Bronchial epithelial cell (primary cell): ENCODE measurements around the gene CEP104. TPM values are rescaled to one million over a fixed set of nuclear protein-coding genes. Genes with fewer than 3 reads are reported as not detected.
A peak's percentile ranks its signal among the peaks of the same experiment; 100 is the strongest.

Experiments used
- DNase-seq: peaks from one replicate; pipeline ENCODE4 v3.0.0-alpha.2; 2010; ENCODE audit warnings: low read depth
- FAIRE-seq: peaks from 2 replicates; lab custom pipeline; 2011; peaks lifted over from hg19 to GRCh38; lab: Jason Lieb, UNC
- H3K27me3 ChIP-seq: 2 replicates; pipeline ENCODE4 v1.5.1; 2011; ENCODE audit warnings: low read length; ENCODE audit not compliant: control insufficient read depth, insufficient read depth
- H3K36me3 ChIP-seq: 2 replicates; pipeline ENCODE4 v1.5.1; 2011; ENCODE audit warnings: low read length; ENCODE audit not compliant: control insufficient read depth, insufficient read depth
- H3K4me3 ChIP-seq: 2 replicates; pipeline ENCODE4 v1.5.1; 2011; ENCODE audit warnings: mild to moderate bottlenecking, low read depth, low read length, control low read depth
- total RNA-seq: library from RNA; depleted of rRNA; stranded (reverse); fragments of >200 nt; gene quantifications from 2 replicates; pipeline ENCODE4 v1.2.1, GENCODE V29; 2014
- TF ChIP-seq, protein P1 (sequence below): IDR thresholded peaks from 2 replicates; pipeline ENCODE4 v1.5.1; 2011; ENCODE audit warnings: mild to moderate bottlenecking, moderate library complexity, low read length, control low read depth, inconsistent platforms; ENCODE audit not compliant: insufficient read depth, severe bottlenecking

Gene CEP104
- total RNA-seq, 1 donor from 2014 or later: 15.3 TPM

GRCh38 chr1:3891329-3891865 lies 34.4 kb upstream of the CEP104 start:
- Histone ChIP-seq H3K4me3 (no peak overlapping the region), H3K27me3 (no peaks in the 10 kb centered on the region), H3K36me3 (peaks cover 18% of the 10 kb centered on the region)
- no peak for DNase-seq
- no peak for FAIRE-seq
- TF ChIP-seq, protein P1, sequence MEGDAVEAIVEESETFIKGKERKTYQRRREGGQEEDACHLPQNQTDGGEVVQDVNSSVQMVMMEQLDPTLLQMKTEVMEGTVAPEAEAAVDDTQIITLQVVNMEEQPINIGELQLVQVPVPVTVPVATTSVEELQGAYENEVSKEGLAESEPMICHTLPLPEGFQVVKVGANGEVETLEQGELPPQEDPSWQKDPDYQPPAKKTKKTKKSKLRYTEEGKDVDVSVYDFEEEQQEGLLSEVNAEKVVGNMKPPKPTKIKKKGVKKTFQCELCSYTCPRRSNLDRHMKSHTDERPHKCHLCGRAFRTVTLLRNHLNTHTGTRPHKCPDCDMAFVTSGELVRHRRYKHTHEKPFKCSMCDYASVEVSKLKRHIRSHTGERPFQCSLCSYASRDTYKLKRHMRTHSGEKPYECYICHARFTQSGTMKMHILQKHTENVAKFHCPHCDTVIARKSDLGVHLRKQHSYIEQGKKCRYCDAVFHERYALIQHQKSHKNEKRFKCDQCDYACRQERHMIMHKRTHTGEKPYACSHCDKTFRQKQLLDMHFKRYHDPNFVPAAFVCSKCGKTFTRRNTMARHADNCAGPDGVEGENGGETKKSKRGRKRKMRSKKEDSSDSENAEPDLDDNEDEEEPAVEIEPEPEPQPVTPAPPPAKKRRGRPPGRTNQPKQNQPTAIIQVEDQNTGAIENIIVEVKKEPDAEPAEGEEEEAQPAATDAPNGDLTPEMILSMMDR: no peak

DNA sequence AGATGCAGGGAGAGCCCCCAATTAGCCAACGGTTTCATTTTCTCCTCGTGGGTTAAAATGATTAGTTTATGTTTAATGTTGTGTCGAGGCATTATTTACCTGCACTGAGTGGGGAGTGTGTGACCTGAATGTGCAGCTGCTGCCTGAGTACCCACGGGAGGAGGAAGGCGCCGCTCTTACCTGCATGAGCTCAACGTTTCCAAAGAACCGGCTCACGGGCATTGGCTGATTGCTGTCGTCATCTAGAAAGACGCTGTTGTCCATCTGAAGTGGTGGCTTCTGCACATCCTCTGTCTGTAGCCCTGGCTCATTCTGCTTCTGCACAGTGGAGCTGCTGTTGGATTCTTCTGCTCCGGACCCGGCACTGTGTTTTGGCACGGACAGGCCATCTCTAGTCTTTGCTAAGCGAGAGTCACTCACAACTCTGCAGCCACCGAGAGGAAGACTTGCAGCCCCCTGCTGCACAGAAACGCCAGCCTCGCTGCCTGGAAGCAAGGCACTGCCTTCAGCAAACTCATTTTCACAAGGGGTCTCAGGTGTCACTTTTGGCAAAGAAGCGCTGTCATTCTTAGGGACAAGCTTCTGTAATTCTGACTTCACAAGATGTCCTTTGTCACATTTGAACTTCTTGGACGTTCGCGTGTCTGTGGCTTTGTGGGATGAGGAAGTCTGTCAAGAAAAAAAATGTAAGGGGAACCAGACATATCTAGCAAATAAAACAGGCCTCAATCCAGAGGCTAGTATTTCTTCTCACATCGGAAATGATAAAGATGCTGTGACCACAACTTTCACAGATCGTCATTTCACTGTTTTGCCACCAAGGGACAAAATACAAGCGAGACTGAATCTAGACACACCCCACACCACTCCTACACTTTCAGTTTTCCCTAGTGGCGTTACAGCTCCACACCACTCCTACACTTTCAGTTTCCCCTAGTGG lies 33.6 kb upstream of the CEP104 start:
- Histone ChIP-seq H3K27me3 (no peaks in the 10 kb centered on the region), H3K4me3 (no peak overlapping the region), H3K36me3 (peaks cover 18% of the 10 kb centered on the region)
- peak; percentile 19 for DNase-seq
- FAIRE-seq: no peak
- TF ChIP-seq, protein P1: peak; percentile 34

GRCh38 chr1:3889936-3890335 lies 32.9 kb upstream of the CEP104 start:
- H3K27me3 ChIP-seq: no peaks in the 10 kb centered on the region
- H3K4me3 ChIP-seq: no peak overlapping the region
- peaks cover 18% of the 10 kb centered on the region for H3K36me3 ChIP-seq
- TF ChIP-seq, protein P1: no peak
- DNase-seq: no peak
- FAIRE-seq: no peak

DNA sequence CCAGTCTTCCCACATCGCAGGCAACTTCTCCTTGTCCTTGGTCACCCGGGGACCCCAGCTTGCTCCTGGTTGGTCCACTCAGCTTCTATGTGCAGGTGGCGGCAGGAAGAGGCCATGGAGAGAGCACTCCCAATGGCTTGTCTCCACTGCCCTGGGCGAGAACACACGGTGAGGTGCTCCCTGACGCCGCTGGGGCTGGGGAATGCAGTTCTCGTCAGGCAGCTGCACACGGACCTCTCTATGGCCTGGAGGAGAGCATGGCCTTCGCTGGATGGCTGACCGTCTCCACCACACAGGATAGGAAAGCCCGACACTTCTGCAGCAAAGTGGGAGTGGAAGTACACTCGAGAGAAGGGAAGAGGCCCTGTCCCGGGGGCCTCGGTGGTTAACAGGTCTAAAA lies 31.3 kb upstream of the CEP104 start:
- Histone ChIP-seq H3K27me3 (no peaks in the 10 kb centered on the region), H3K36me3 (peaks cover 18% of the 10 kb centered on the region), H3K4me3 (no peak overlapping the region)
- FAIRE-seq (no peak), DNase-seq (no peak)
- TF ChIP-seq, protein P1: no peak

- Histone ChIP-seq H3K27me3 (no peaks in the 10 kb centered on the region), H3K4me3 (no peak overlapping the region), H3K36me3 (peaks cover 18% of the 10 kb centered on the region)
- DNase-seq: no peak
- no peak for FAIRE-seq
- TF ChIP-seq, protein P1: no peak
Measured at GRCh38 chr1:3886691-3887090, 29.7 kb upstream of the CEP104 start.
